Measurements from ENCODE around the gene CCDC174.

DNA sequence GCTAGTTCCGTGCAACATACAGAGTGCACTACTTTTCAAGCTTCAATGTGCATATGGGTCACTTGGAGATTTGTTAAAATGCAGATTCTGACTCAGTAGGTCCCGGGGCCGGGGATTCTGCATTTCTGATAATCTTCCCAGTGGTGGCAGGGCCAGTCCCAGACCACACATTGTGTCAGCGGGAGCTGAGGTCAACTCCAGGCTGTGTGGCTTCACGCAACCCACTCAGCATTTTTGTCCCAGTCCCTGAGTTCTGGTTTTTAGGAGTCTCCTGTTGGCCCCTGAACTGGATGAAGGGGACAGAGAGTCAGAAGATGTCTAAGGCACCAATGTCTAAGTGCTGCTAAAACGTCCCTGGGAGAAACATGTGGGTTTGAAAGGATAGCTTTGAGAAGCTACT, 26.1 kb upstream of the CCDC174 start:
- no peak for TF ChIP-seq CTCF (IDR thresholded peaks at IDR 0.05; ENCODE audit: low read length)
- TF ChIP-seq EZH2 (IDR thresholded peaks at IDR 0.05; ENCODE audit: borderline replicate concordance, low read length): no peak
